ENCODE data around the gene TTC7B. TPM values are rescaled to one million over a fixed set of nuclear protein-coding genes. Genes with fewer than 3 reads are reported as not detected.
"Not testable (repeated sequence)": the region's sequence is repeated elsewhere in the genome, so short reads cannot be mapped to it uniquely, and the experiment has no call there.

Gene TTC7B
- total and polyA plus RNA-seq, 2 experiments from 2014 or later, result 7.9 to 28.6 TPM

GRCh38 chr14:90839024-90839888, 23.0 kb upstream of the TTC7B start (continued):
- TF ChIP-seq, protein P1, sequence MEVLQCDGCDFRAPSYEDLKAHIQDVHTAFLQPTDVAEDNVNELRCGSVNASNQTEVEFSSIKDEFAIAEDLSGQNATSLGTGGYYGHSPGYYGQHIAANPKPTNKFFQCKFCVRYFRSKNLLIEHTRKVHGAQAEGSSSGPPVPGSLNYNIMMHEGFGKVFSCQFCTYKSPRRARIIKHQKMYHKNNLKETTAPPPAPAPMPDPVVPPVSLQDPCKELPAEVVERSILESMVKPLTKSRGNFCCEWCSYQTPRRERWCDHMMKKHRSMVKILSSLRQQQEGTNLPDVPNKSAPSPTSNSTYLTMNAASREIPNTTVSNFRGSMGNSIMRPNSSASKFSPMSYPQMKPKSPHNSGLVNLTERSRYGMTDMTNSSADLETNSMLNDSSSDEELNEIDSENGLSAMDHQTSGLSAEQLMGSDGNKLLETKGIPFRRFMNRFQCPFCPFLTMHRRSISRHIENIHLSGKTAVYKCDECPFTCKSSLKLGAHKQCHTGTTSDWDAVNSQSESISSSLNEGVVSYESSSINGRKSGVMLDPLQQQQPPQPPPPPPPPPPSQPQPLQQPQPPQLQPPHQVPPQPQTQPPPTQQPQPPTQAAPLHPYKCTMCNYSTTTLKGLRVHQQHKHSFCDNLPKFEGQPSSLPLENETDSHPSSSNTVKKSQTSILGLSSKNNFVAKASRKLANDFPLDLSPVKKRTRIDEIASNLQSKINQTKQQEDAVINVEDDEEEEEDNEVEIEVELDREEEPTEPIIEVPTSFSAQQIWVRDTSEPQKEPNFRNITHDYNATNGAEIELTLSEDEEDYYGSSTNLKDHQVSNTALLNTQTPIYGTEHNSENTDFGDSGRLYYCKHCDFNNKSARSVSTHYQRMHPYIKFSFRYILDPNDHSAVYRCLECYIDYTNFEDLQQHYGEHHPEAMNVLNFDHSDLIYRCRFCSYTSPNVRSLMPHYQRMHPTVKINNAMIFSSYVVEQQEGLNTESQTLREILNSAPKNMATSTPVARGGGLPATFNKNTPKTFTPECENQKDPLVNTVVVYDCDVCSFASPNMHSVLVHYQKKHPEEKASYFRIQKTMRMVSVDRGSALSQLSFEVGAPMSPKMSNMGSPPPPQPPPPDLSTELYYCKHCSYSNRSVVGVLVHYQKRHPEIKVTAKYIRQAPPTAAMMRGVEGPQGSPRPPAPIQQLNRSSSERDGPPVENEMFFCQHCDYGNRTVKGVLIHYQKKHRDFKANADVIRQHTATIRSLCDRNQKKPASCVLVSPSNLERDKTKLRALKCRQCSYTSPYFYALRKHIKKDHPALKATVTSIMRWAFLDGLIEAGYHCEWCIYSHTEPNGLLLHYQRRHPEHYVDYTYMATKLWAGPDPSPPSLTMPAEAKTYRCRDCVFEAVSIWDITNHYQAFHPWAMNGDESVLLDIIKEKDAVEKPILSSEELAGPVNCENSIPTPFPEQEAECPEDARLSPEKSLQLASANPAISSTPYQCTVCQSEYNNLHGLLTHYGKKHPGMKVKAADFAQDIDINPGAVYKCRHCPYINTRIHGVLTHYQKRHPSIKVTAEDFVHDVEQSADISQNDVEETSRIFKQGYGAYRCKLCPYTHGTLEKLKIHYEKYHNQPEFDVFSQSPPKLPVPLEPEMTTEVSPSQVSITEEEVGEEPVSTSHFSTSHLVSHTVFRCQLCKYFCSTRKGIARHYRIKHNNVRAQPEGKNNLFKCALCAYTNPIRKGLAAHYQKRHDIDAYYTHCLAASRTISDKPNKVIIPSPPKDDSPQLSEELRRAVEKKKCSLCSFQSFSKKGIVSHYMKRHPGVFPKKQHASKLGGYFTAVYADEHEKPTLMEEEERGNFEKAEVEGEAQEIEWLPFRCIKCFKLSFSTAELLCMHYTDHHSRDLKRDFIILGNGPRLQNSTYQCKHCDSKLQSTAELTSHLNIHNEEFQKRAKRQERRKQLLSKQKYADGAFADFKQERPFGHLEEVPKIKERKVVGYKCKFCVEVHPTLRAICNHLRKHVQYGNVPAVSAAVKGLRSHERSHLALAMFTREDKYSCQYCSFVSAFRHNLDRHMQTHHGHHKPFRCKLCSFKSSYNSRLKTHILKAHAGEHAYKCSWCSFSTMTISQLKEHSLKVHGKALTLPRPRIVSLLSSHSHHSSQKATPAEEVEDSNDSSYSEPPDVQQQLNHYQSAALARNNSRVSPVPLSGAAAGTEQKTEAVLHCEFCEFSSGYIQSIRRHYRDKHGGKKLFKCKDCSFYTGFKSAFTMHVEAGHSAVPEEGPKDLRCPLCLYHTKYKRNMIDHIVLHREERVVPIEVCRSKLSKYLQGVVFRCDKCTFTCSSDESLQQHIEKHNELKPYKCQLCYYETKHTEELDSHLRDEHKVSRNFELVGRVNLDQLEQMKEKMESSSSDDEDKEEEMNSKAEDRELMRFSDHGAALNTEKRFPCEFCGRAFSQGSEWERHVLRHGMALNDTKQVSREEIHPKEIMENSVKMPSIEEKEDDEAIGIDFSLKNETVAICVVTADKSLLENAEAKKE (CRISPR knock-in tag; IDR thresholded peaks at IDR 0.05), result no peak
- TF ChIP-seq, protein P2, sequence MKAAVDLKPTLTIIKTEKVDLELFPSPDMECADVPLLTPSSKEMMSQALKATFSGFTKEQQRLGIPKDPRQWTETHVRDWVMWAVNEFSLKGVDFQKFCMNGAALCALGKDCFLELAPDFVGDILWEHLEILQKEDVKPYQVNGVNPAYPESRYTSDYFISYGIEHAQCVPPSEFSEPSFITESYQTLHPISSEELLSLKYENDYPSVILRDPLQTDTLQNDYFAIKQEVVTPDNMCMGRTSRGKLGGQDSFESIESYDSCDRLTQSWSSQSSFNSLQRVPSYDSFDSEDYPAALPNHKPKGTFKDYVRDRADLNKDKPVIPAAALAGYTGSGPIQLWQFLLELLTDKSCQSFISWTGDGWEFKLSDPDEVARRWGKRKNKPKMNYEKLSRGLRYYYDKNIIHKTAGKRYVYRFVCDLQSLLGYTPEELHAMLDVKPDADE (IDR thresholded peaks at IDR 0.05), result no peak

- H3K4me1 Mint-ChIP-seq; H3K27me3 Mint-ChIP-seq (ENCODE audit: insufficient read depth, low read depth, poor library complexity); H3K9me3 Mint-ChIP-seq; H2AFZ ChIP-seq; H3K9me2 ChIP-seq (ENCODE audit: insufficient read depth); H3F3A ChIP-seq (replicated peaks; ENCODE audit: low read depth); H3K79me2 ChIP-seq (replicated peaks; ENCODE audit: insufficient read depth); H3K27ac ChIP-seq (ENCODE audit: low read depth); H3K4me3 Mint-ChIP-seq; H3K4me1 ChIP-seq (ENCODE audit: insufficient read depth); H4K20me1 ChIP-seq (replicated peaks; ENCODE audit: insufficient read depth); H3K4me3 ChIP-seq; ATAC-seq; H3K36me3 Mint-ChIP-seq (ENCODE audit: low read depth); H3K36me3 ChIP-seq (ENCODE audit: insufficient read depth); H3K27ac Mint-ChIP-seq; H3K27me3 ChIP-seq (ENCODE audit: insufficient read depth); H3K4me2 ChIP-seq; DNase-seq (ENCODE audit: low spot score): not testable (repeated sequence)
Measured at GRCh38 chr14:90838531-90838930, 22.3 kb upstream of the TTC7B start.

Data from GM23338 (cell line).